GM13977 (cell line): ENCODE measurements around the gene ABCG5.
A peak's percentile ranks its signal among the peaks of the same experiment; 100 is the strongest.

Experiments used
- DNase-seq: peaks from one replicate; pipeline ENCODE4 v3.0.0; 2012; ENCODE audit warnings: low spot score
- CTCF ChIP-seq: IDR thresholded peaks from 2 replicates; pipeline ENCODE4 v1.5.1; 2012; ENCODE audit warnings: mild to moderate bottlenecking, control low read depth; ENCODE audit not compliant: insufficient read depth; ENCODE audit errors: extremely low read depth, missing control alignments
- in situ Hi-C: fragments of 300-500 bp; cut with MboI; formaldehyde crosslinking; loops from one replicate; pipeline ENCODE4 v1.12.0; 2022; ENCODE audit warnings: low sequenced_read_pairs, low pct_unique_long_range_greater_than_20kb, mixed read lengths, inconsistent platforms; ENCODE audit not compliant: unreplicated experiment

The ABCG5 gene

GRCh38 chr2:43880471-43880870 is 41.8 kb upstream of the ABCG5 start:
- in situ Hi-C loops: no loop called here
- TF ChIP-seq CTCF: no peak
- DNase-seq: no peak

- TF ChIP-seq CTCF: no peak
- in situ Hi-C loops: no loop called here
- no peak for DNase-seq
Measured at GRCh38 chr2:43879261-43879660, 40.6 kb upstream of the ABCG5 start.

GRCh38 chr2:43877782-43878464 is 39.3 kb upstream of the ABCG5 start:
- in situ Hi-C loops: no loop called here
- DNase-seq: peak; percentile 76
- TF ChIP-seq CTCF: peak; percentile 98

GRCh38 chr2:43874776-43875451 is 36.3 kb upstream of the ABCG5 start:
- in situ Hi-C loops: no loop called here
- TF ChIP-seq CTCF: no peak
- DNase-seq: no peak

- in situ Hi-C loops: no loop called here
Measured at GRCh38 chr2:43872151-43872550, 33.5 kb upstream of the ABCG5 start.

GRCh38 chr2:43855292-43855691 is 16.7 kb upstream of the ABCG5 start:
- in situ Hi-C loops: no loop called here
- TF ChIP-seq CTCF: no peak
- DNase-seq: no peak

More at GRCh38 chr2:43872151-43872550, 33.5 kb upstream of the ABCG5 start:
- no peak for DNase-seq
- TF ChIP-seq CTCF: no peak

GRCh38 chr2:43854671-43855070 is 16.0 kb upstream of the ABCG5 start:
- DNase-seq: no peak
- in situ Hi-C loops: no loop called here
- TF ChIP-seq CTCF: no peak
